RPMI7951 (cell line): Measurements from ENCODE around the gene CCDC124. TPM values are rescaled to one million over a fixed set of nuclear protein-coding genes. Genes with fewer than 3 reads are reported as not detected.

Experiments
- DNase-seq: peaks from one replicate; pipeline ENCODE4 v3.0.0-alpha.2; 2012; ENCODE audit warnings: low read depth
- total RNA-seq: library from RNA; depleted of rRNA; stranded (reverse); fragments of >200 nt; shearing (Covaris generic); gene quantifications from 2 replicates; pipeline ENCODE4 v1.2.3, GENCODE V29; 2014

CCDC124 gene
- total RNA-seq, 1 experiment from 2014 or later, result 54.3 TPM

GRCh38 chr19:17953869-17954268, 21.1 kb downstream of the CCDC124 start:
- no peak for DNase-seq

DNA sequence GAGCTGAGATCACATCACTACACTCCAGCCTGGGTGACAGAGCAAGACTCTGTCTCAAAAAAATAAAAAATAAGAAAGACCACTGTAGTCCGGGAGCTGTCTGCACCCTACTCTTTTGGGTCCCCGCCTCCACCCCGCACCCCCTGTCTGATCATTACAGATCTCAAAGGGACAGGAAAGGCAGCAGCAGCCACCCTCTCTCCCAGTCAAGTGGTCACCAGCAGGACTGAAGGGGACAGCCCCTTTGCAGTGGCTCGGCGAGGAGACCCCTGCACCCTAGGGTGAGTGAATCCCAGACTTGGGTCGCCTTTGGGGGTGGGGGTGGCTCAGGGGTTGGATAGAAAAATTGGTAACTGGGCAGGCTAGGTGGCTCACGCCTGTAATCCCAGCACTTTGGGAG, 21.6 kb downstream of the CCDC124 start:
- DNase-seq, result no peak

DNA sequence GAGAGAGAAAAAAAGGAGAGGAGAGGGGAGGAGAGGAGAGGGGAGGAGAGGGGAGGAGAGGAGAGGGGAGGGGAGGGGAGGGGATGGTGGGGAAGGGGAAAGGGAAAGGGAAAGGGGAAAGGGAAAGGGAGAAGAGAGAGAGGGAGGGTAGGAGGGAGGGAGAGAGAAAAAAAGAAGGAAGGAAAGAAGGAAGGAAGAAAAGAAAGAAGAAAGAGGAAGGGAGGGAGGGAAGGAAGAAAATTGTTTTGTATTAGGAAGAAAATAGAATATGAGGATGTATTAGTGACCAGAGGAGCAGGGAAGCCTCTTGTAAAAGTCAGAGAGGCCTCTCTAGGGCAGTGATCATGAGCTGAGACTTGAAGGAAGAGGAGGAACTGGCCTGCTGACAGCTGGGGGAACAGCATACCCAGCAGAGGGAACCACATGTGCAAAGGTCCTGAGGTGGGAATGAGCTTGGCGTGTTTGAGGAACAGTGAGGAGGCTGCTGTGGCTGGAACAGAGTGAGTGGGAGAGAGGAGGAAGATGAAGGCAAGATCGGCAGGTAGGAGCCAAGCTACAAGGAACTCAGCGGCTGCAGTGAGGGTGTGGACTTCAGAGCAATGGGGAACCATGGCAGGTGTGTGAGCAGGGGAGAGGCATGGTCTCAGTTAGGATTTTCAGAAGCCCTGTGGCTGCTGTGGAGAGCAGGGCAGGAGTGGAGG, 24.5 kb downstream of the CCDC124 start:
- DNase-seq, result no peak

- DNase-seq, result no peak
Measured at GRCh38 chr19:17957885-17958284, 25.1 kb downstream of the CCDC124 start.

GRCh38 chr19:17963936-17964691, 31.3 kb downstream of the CCDC124 start:
- no peak for DNase-seq

GRCh38 chr19:17965370-17966128, 32.7 kb downstream of the CCDC124 start:
- DNase-seq, result no peak

GRCh38 chr19:17966129-17966483, 33.3 kb downstream of the CCDC124 start:
- no peak for DNase-seq

DNA sequence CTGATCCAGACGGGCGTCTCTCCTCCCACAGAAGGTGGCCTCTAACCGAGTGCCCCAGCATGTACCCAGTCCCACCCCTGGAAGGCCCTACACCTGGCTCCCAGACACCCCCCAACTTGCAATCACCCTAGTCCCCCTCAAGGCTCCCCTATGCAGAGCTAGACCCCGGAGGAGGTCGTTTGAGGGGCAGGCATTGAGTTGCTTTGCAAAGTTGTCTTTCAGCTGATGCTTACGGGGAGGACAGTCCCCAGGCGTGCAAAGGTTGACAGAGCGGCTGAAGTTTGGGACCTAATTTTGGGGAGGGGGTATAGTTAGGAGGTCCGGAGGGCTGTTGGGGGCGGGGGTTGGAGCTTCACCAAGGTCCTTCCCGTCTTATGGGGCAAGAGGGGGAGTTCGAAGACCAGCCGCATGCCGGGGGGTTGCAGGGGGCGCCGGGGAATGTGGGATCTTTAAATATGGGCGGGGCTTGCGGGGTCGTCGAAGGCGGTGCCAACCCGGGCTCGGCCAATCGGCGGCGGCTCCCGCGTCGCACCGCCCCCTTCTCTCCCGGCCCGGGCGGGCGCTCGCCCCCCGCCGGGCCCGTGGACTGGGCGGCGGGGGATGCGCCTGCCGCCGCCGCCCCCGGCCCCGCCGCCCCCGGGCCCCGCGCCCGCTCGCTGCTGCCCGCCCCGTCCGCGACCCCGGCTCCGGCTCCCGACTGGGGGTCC, 33.9 kb downstream of the CCDC124 start, which contains the start of gene KCNN1:
KCNN1 (plus strand) TSS at position 558 of the 707 bp plus-strand sequence. CDS start 6,782 bp downstream, outside the sequence.
- no peak for DNase-seq

- no peak for DNase-seq
Measured at GRCh38 chr19:17967257-17968051, 34.6 kb downstream of the CCDC124 start.

- no peak for DNase-seq
Measured at GRCh38 chr19:17968362-17968761, 35.5 kb downstream of the CCDC124 start.

GRCh38 chr19:17969096-17969792, 36.4 kb downstream of the CCDC124 start:
- no peak for DNase-seq

DNA sequence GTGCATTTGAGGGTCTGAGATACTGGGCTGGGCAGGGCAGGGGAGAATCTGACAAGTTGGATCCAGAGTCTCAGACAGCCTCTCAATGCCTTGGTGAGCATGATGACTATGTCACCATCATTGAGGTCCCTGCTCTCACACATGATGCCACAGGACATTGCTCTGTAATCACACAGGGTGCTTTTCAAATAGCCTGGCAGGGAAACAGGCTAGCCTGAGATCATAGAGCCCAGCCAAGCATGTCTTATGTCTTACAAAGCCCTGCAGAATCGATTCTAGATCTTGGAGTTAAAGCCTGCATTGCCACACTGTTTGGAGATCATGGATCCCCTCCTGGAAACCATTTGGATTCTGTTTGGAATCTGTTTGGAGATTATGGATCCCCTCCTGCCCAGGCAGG, 39.4 kb downstream of the CCDC124 start:
- DNase-seq, result no peak

DNA sequence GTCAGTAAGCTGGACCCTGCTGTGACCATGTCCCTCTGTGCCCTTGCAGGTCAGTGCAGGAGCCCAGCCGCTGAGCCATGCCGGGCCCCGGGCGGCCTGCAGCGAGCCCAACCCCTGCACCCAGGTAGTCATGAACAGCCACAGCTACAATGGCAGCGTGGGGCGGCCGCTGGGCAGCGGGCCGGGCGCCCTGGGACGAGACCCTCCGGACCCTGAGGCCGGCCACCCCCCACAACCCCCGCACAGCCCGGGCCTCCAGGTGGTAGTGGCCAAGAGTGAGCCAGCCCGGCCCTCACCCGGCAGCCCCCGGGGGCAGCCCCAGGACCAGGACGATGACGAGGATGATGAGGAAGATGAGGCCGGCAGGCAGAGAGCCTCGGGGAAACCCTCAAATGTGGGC, 40.9 kb downstream of the CCDC124 start:
- no peak for DNase-seq

GRCh38 chr19:17974551-17974950, 41.7 kb downstream of the CCDC124 start:
- DNase-seq, result no peak

DNA sequence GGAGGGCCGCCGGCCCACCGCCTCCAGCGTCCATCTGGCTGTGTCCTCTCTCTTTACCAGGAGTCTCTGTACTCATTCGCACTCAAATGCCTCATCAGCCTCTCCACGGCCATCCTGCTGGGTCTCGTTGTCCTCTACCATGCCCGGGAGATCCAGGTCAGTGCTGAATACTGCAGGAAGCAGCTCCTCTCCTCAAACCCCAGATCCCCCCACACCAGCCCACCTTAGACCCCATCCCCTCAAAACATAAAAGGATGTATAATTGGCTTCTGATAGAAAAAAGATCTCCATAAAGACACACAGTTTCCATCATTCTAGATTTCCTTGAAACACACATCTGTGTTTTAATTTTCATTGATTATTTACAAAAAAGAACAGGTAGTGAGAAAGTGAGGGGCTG, 42.2 kb downstream of the CCDC124 start:
- no peak for DNase-seq

DNA sequence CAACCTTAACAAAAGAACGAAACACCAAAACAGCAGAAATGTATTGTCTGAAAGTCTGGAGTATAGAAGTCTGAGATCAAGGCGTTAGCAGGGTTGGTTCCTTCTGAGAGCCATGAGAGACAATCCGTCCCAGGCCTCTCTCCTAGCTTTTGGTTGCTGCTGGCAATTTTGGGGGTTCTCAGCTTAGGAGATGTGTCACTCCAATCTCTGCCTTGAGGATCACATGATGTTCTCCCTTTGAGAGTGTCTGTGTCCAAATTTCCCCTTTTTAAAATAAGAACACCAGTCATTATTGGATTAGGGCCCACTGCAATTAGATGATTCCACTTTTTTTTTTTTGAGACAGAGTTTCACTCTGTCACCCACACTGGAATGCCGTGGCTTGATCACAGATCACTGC, 44.2 kb downstream of the CCDC124 start:
- DNase-seq, result no peak

- DNase-seq, result no peak
Measured at GRCh38 chr19:17977488-17977887, 44.7 kb downstream of the CCDC124 start.

DNA sequence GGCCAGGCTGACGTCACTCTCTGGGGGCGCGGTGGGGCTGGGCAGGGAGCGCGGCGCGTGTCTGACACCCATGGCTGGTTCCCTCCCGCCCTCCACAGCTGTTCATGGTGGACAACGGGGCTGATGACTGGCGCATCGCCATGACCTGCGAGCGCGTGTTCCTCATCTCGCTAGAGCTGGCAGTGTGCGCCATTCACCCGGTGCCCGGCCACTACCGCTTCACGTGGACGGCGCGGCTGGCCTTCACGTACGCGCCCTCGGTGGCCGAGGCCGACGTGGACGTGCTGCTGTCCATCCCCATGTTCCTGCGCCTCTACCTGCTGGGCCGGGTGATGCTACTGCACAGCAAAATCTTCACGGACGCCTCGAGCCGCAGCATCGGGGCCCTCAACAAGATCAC, 48.8 kb downstream of the CCDC124 start:
- DNase-seq, result no peak

DNA sequence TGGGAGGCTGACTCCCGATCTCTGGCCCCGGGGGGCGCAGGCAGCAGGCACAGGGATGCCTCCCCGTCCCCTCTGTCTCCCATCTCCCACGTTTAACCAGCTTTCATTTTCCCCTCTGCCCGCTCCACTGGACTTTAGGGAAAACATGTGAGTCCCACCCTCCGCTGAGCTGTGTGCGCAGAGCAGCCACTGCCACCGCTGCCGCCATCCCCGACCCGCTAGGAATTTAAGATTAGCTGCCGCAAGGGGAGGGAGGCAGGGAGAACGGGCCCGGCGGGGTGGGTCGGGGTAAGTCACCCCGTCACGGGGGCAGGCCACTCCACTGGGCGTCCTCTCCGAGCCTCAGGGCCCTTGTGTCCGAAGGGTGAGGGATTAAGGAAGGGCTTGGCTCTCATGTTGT, 49.6 kb downstream of the CCDC124 start:
- no peak for DNase-seq

- peak; percentile 14 for DNase-seq
Measured at GRCh38 chr19:17985037-17985818, 52.4 kb downstream of the CCDC124 start.
